Activated CD8-positive, alpha-beta T cell treated with anti-CD3 and anti-CD28 coated beads, Interleukin-2, amount 10 ng/mL, durations not matched to agents 7 days and 5 days (primary cell): Measurements from ENCODE around the gene PEG3. TPM values are rescaled to one million over a fixed set of nuclear protein-coding genes. Genes with fewer than 3 reads are reported as not detected.

Experiments used
- ATAC-seq: fragments of 150-1000 bp; cut with Tn5 transposase; one replicate; pipeline ENCODE4 v1.10.0; 2021; ENCODE audit warnings: moderate library complexity
- CTCF ChIA-PET: fragments of 350-600 bp; sonication (Branson Sonifier 250); formaldehyde crosslinking; loops from one replicate; lab custom pipeline; 2021; ENCODE audit warnings: antibody characterized with exemption; lab: Charles Lee
- POLR2A ChIA-PET: fragments of 350-600 bp; sonication (Branson Sonifier 250); formaldehyde crosslinking; loops from one replicate; lab custom pipeline; 2021; ENCODE audit warnings: antibody characterized with exemption; lab: Charles Lee
- DNase-seq: peaks from one replicate; pipeline ENCODE4 v3.0.0-alpha.2; 2020
- H3K27ac Mint-ChIP-seq: one replicate; pipeline ENCODE4 v1.8.0; 2021; ENCODE audit warnings: mild to moderate bottlenecking, mixed read lengths
- H3K27me3 Mint-ChIP-seq: one replicate; pipeline ENCODE4 v1.8.0; 2021; ENCODE audit warnings: low read depth, mixed read lengths
- H3K36me3 Mint-ChIP-seq: one replicate; pipeline ENCODE4 v1.8.0; 2021; ENCODE audit warnings: low read depth, mixed read lengths
- H3K4me1 Mint-ChIP-seq: one replicate; pipeline ENCODE4 v1.8.0; 2021; ENCODE audit warnings: low read depth, mixed read lengths
- H3K4me3 Mint-ChIP-seq: one replicate; pipeline ENCODE4 v1.8.0; 2021; ENCODE audit warnings: mild to moderate bottlenecking, mixed read lengths
- H3K9me3 Mint-ChIP-seq: one replicate; pipeline ENCODE4 v1.8.0; 2022; ENCODE audit warnings: mixed read lengths; ENCODE audit not compliant: insufficient read depth
- total RNA-seq, 2 experiments: library from RNA; stranded (reverse); gene quantifications; one replicate each; pipeline ENCODE4 v1.2.3, GENCODE V29; 2021

Gene PEG3
- total RNA-seq, 2 experiments from 2014 or later = 0.05 TPM; not detected in 1

DNA sequence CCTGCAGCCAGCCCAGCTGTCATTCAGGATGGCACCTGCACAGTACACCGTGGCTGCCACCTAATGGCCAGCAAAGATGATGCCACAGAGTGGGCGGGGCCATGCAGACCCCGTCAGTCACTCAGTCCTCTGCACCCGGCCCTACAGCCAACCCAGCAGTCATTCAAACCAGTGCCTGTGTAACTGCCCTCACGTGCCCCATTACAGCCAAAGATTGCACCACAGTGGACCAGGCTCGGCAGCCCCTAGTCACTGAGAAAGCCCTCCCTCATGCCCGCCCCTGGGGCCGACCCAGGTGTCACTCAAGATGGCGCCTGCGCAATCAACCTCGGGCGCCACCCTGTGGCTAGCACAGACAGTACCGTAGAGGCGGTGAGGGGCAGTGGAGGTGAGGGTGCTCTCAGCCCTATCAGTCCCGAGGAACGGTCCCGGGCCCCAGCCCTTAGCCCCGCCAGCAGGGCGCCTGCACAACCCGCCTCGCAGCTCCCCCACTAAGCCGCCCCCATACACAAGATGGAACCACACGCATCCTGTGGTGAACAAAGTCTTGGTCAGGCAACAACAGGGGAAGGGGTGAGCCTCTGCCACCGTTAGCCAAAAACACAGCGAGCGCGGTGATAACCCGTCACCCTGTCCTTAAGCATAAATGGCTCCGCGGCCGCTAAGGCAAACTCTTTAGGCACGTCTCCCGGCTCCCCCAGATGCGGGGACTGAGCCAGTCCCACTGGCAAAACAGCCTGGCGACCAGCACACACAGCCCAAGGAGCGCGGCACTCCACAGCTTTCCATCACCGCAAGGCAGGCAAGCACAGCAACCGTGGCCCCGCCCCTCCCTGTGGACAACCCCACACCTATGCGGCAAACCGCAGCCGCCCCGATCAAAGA, 2.3 kb downstream of the PEG3 start:
- no peaks in the 10 kb centered on the region for H3K4me1 Mint-ChIP-seq
- peak overlapping the region; percentile 23 for H3K4me3 Mint-ChIP-seq
- DNase-seq (no peak), ATAC-seq (peak; percentile 31)
- POLR2A ChIA-PET = no interaction called here
- H3K27ac Mint-ChIP-seq = peak overlapping the region; percentile 58
- peaks cover 19% of the 10 kb centered on the region for H3K36me3 Mint-ChIP-seq
- peaks cover 37% of the 10 kb centered on the region for H3K9me3 Mint-ChIP-seq
- peaks cover 3% of the 10 kb centered on the region for H3K27me3 Mint-ChIP-seq
- CTCF ChIA-PET = no interaction called here

DNA sequence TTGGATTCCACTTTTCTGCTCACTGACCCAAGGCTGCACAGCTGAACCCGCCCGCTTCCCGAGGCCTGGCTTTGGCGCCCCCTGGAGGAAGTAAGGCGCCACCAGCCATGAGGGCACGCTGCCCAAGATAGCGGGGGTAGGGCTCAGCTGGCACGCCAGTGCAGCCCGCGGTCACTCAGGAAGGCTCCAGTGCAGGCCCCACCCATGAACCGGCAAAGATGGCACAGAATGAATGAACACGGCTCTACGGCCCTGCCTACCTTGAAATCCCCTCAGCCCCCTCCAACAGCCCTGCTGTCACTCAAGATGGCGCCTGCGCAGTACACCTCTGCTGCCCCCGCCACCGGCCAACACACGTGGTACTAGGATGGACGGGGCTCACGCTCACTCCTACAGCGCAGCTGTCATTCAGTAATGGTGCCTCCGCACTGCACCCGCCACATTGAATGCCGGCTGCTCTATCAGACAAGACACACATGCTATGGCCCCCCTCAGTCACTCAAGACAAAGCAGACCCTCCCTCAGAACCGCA, 3.0 kb downstream of the PEG3 start:
- Mint-ChIP-seq H3K36me3 (peaks cover 19% of the 10 kb centered on the region), H3K4me1 (no peaks in the 10 kb centered on the region), H3K9me3 (peaks cover 40% of the 10 kb centered on the region), H3K27me3 (peaks cover 3% of the 10 kb centered on the region), H3K4me3 (no peak overlapping the region), H3K27ac (peak overlapping the region; percentile 24)
- DNase-seq = no peak
- CTCF ChIA-PET = no interaction called here
- no peak for ATAC-seq
- POLR2A ChIA-PET = no interaction called here

- DNase-seq = no peak
- ChIA-PET POLR2A (no interaction called here), CTCF (no interaction called here)
- no peak for ATAC-seq
- H3K9me3 Mint-ChIP-seq = peaks cover 44% of the 10 kb centered on the region
- H3K27me3 Mint-ChIP-seq = peaks cover 3% of the 10 kb centered on the region
- peaks cover 19% of the 10 kb centered on the region for H3K36me3 Mint-ChIP-seq
- H3K4me1 Mint-ChIP-seq = no peaks in the 10 kb centered on the region
- no peak overlapping the region for H3K4me3 Mint-ChIP-seq
- H3K27ac Mint-ChIP-seq = no peak overlapping the region
Measured at GRCh38 chr19:56837004-56837403, 3.5 kb downstream of the PEG3 start.

GRCh38 chr19:56836059-56836458, 4.5 kb downstream of the PEG3 start:
- peaks cover 41% of the 10 kb centered on the region for H3K9me3 Mint-ChIP-seq
- H3K27me3 Mint-ChIP-seq = peaks cover 2% of the 10 kb centered on the region
- no peak overlapping the region for H3K4me3 Mint-ChIP-seq
- no peaks in the 10 kb centered on the region for H3K4me1 Mint-ChIP-seq
- peaks cover 17% of the 10 kb centered on the region for H3K36me3 Mint-ChIP-seq
- ATAC-seq (no peak), DNase-seq (no peak)
- H3K27ac Mint-ChIP-seq = no peak overlapping the region
- ChIA-PET CTCF (no interaction called here), POLR2A (no interaction called here)

DNA sequence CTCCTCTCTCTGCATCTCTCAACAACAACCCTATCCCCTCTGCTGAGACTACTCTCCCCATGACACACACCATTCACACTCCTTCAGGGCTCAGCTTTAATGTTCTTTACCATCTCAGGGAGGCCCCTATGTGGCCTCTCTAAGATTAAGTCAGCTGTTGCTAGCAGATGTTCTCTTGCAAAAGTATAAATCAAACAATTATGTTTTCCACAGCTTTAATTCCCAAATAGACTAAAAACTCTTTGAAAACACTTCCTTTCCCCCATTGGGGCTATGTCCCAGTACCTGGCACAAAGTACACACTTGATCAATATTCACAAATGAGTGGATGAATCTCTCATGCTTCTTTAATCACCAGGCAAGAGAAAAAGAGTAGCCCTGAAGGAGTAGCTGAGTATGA, 5.1 kb downstream of the PEG3 start:
- no peak overlapping the region for H3K27ac Mint-ChIP-seq
- no peaks in the 10 kb centered on the region for H3K4me1 Mint-ChIP-seq
- H3K27me3 Mint-ChIP-seq = no peaks in the 10 kb centered on the region
- H3K36me3 Mint-ChIP-seq = peaks cover 14% of the 10 kb centered on the region
- CTCF ChIA-PET = interaction anchor here (0.7 kb wide), 1 partner anchor 8 kb away, joined by 3 read pairs; no protein-coding TSS in a partner anchor
- peaks cover 37% of the 10 kb centered on the region for H3K9me3 Mint-ChIP-seq
- ATAC-seq (no peak), DNase-seq (no peak)
- POLR2A ChIA-PET = no interaction called here
- no peak overlapping the region for H3K4me3 Mint-ChIP-seq

DNA sequence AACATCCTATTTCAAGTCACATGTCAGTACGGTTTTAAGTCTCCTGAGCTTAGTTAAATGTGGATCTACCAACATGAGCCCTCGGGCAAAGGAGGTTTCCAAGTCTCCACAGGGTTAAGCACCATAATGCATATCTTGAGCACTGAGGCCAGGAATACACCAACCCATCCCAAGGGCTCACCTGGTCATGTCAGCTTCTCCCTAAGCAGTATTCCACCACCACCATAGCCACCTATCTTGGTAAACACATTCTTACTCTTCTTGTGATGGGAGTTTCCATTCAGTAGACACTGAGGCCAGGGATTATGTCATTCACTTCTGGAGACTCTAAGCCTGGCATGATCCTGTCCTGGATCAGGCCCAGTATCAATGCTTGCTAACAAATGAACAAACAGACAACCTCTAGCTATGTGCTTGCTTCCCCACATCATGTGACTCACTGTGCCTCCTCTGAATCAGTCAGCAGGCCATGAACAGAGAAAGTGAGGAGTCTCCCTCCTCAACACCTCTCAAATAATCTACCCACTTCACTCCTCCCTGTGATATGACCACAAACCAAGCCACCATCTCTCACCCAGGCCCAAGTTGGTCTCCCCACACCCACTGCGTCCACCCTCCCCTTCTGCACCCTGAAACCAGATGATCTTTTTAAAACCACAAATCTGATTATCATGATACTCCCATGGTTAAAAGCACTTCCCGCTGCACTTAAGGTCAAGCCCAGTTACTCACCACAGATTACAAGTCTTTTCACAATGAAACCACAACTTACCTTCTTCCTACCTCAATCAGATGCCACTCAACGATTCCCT, 5.8 kb downstream of the PEG3 start:
- Mint-ChIP-seq H3K27me3 (no peaks in the 10 kb centered on the region), H3K36me3 (peaks cover 14% of the 10 kb centered on the region)

GRCh38 chr19:56832352-56832928, 8.1 kb downstream of the PEG3 start:
- H3K9me3 Mint-ChIP-seq = peaks cover 36% of the 10 kb centered on the region
- H3K27me3 Mint-ChIP-seq = no peaks in the 10 kb centered on the region
- no peak for ATAC-seq
- no peak overlapping the region for H3K4me3 Mint-ChIP-seq
- H3K36me3 Mint-ChIP-seq = peaks cover 7% of the 10 kb centered on the region
- no peak for DNase-seq
- POLR2A ChIA-PET = no interaction called here
- CTCF ChIA-PET = no interaction called here
- H3K4me1 Mint-ChIP-seq = no peaks in the 10 kb centered on the region
- no peak overlapping the region for H3K27ac Mint-ChIP-seq

More for the DNA sequence above, 5.8 kb downstream of the PEG3 start:
- no peak for ATAC-seq
- ChIA-PET POLR2A (no interaction called here), CTCF (interaction anchor here (0.7 kb wide), 1 partner anchor 8 kb away, joined by 3 read pairs; no protein-coding TSS in a partner anchor)
- no peak for DNase-seq
- no peak overlapping the region for H3K4me3 Mint-ChIP-seq
- no peaks in the 10 kb centered on the region for H3K4me1 Mint-ChIP-seq
- no peak overlapping the region for H3K27ac Mint-ChIP-seq
- peaks cover 43% of the 10 kb centered on the region for H3K9me3 Mint-ChIP-seq

DNA sequence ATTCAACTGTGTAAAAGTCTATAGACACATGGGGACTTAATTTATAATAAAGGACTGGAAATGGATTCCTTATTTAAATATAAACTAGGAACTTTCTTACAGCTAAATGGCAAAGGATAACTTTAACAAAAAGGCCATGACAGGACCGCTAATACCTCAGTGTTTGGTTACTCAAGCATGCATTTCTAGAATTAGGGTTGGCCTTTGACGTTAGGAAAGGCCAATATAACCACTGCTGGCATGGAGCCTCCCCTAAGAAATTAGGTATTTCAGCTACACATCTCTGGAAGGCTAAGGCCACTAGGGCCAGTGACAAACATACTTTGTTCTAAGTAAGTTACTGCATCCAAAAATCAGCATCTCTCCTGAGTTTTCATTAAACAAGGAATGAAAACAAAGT, 9.3 kb downstream of the PEG3 start:
- Mint-ChIP-seq H3K27ac (no peak overlapping the region), H3K4me3 (no peak overlapping the region), H3K4me1 (no peaks in the 10 kb centered on the region), H3K36me3 (no peaks in the 10 kb centered on the region), H3K9me3 (peaks cover 39% of the 10 kb centered on the region), H3K27me3 (no peaks in the 10 kb centered on the region)
- ChIA-PET POLR2A (no interaction called here), CTCF (no interaction called here)
- no peak for ATAC-seq
- no peak for DNase-seq

- no peaks in the 10 kb centered on the region for H3K4me1 Mint-ChIP-seq
- no peak overlapping the region for H3K27ac Mint-ChIP-seq
- CTCF ChIA-PET = no interaction called here
- H3K9me3 Mint-ChIP-seq = peaks cover 33% of the 10 kb centered on the region
- no peak overlapping the region for H3K4me3 Mint-ChIP-seq
- DNase-seq (no peak), ATAC-seq (no peak)
- no peaks in the 10 kb centered on the region for H3K27me3 Mint-ChIP-seq
- POLR2A ChIA-PET = no interaction called here
- no peaks in the 10 kb centered on the region for H3K36me3 Mint-ChIP-seq
Measured at GRCh38 chr19:56829596-56829995, 10.9 kb downstream of the PEG3 start.

DNA sequence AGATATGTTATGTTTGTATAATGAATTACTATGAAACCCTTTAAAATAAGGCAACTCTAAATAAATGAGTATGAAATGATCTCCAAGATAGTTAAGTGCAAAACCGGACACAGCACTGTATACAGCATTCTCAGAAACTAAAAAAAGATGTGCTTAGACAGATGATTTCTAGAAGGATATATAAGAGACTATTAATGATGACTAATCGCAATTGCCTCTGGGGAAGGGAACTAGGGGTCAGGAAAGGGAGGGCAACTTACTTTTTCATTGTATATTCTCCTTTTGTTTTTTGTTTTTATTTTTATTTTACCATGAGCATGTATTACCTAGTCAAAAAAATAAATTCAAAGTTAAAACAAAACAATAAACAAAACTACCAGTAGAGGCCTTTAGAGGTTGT, 12.8 kb downstream of the PEG3 start:
- no peak overlapping the region for H3K27ac Mint-ChIP-seq
- POLR2A ChIA-PET = no interaction called here
- CTCF ChIA-PET = no interaction called here
- peaks cover 28% of the 10 kb centered on the region for H3K9me3 Mint-ChIP-seq
- no peaks in the 10 kb centered on the region for H3K4me1 Mint-ChIP-seq
- no peaks in the 10 kb centered on the region for H3K27me3 Mint-ChIP-seq
- DNase-seq (no peak), ATAC-seq (no peak)
- H3K4me3 Mint-ChIP-seq = no peak overlapping the region
- H3K36me3 Mint-ChIP-seq = no peaks in the 10 kb centered on the region

DNA sequence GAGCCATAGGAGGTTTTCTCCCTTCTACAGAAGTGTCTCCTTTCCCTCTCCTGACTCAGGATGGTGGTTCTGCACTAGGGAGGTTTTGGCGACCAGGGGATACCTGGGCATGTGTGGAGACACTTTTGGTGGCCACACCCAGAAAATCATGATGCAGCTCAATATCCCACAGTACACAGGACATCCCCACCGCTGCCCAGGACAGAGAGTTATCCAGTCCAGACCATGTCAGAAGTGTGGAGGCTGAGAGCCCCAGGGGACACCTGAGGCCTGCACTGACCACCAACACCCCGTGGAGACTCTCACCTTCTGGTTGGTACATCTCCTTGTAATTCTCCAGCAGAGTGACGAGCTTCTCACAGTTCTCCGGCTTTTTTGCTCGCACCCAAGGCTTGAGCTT, 16.6 kb downstream of the PEG3 start:
- no peak overlapping the region for H3K27ac Mint-ChIP-seq
- H3K9me3 Mint-ChIP-seq = peaks cover 33% of the 10 kb centered on the region
- POLR2A ChIA-PET = no interaction called here

More for the DNA sequence above, 16.6 kb downstream of the PEG3 start:
- Mint-ChIP-seq H3K4me1 (no peaks in the 10 kb centered on the region), H3K27me3 (no peaks in the 10 kb centered on the region), H3K36me3 (no peaks in the 10 kb centered on the region), H3K4me3 (no peak overlapping the region)
- no peak for DNase-seq
- CTCF ChIA-PET = no interaction called here
- ATAC-seq = no peak
